Measurements from ENCODE around the gene CLASP2.

DNA sequence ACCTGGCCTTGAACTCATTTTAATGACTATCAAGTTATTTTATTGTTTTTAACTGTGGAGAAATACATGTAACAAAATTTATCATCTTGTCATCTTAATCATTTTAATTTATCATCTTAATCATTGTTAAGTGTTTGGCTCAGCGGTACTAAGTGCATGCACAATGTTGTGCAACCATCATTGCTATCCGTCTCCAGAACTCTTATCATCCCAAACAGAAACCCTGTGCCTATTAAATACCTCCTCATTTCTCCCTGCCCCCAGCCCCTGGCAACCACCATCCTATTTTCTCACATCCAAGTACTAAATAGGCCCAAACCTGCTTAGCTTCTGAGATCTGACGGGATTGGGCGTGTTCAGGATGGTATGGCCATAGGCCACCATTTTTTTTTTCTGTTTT, 226.3 kb downstream of the CLASP2 start:
- TF ChIP-seq, protein P1, sequence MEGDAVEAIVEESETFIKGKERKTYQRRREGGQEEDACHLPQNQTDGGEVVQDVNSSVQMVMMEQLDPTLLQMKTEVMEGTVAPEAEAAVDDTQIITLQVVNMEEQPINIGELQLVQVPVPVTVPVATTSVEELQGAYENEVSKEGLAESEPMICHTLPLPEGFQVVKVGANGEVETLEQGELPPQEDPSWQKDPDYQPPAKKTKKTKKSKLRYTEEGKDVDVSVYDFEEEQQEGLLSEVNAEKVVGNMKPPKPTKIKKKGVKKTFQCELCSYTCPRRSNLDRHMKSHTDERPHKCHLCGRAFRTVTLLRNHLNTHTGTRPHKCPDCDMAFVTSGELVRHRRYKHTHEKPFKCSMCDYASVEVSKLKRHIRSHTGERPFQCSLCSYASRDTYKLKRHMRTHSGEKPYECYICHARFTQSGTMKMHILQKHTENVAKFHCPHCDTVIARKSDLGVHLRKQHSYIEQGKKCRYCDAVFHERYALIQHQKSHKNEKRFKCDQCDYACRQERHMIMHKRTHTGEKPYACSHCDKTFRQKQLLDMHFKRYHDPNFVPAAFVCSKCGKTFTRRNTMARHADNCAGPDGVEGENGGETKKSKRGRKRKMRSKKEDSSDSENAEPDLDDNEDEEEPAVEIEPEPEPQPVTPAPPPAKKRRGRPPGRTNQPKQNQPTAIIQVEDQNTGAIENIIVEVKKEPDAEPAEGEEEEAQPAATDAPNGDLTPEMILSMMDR (IDR thresholded peaks at IDR 0.05), result no peak
- no peak for TF ChIP-seq POLR2A (IDR thresholded peaks at IDR 0.05)

Measured in thyroid gland (tissue), 4 donors.